C4-2B (cell line): ENCODE measurements around the gene TVP23B.
A peak's percentile ranks its signal among the peaks of the same experiment; 100 is the strongest.
"Not testable (repeated sequence)": the region's sequence is repeated elsewhere in the genome, so short reads cannot be mapped to it uniquely, and the experiment has no call there.

ENCODE experiments used
- H3K27ac ChIP-seq: fragments of 450-650 bp; 2 replicates; pipeline ENCODE4 v1.5.1; 2017
- CTCF ChIP-seq: fragments of 450-650 bp; conservative IDR thresholded peaks from 2 replicates; pipeline ENCODE4 v1.5.1; 2017; ENCODE audit warnings: mild to moderate bottlenecking
- ZFX ChIP-seq: fragments of 450-650 bp; IDR thresholded peaks from 2 replicates; pipeline ENCODE4 v1.6.1; 2017

The TVP23B gene

GRCh38 chr17:18772471-18772870 is 8.5 kb upstream of the TVP23B start:
- no peak for TF ChIP-seq ZFX
- no peak for TF ChIP-seq CTCF
- no peak overlapping the region for H3K27ac ChIP-seq

- H3K27ac ChIP-seq: not testable (repeated sequence)
Observed at GRCh38 chr17:18781805-18782204, 822 bp downstream of the TVP23B start.

- H3K27ac ChIP-seq: not testable (repeated sequence)
Observed at GRCh38 chr17:18785933-18786332, 5.0 kb downstream of the TVP23B start.

DNA sequence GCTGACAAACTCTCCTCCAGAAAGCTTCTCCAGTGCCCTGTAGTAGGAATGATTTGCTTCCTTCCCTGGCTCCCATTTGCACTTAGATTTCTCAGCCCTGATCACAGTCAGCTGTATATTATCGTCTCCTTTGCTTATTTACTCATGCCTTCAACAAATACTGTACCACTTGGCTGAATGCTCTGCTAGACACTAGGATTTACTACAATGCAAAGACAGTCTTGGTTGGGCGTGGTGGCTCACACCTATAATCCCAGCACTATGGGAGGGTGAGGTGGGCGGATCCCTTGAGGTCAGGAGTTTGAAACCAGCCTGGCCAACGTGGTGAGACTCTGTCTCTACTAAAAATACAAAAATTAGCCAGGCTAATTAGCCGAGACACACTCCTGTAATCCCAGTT is 5.9 kb downstream of the TVP23B start:
- not testable (repeated sequence) for H3K27ac ChIP-seq

GRCh38 chr17:18791402-18791801 is 10.4 kb downstream of the TVP23B start:
- H3K27ac ChIP-seq: not testable (repeated sequence)

DNA sequence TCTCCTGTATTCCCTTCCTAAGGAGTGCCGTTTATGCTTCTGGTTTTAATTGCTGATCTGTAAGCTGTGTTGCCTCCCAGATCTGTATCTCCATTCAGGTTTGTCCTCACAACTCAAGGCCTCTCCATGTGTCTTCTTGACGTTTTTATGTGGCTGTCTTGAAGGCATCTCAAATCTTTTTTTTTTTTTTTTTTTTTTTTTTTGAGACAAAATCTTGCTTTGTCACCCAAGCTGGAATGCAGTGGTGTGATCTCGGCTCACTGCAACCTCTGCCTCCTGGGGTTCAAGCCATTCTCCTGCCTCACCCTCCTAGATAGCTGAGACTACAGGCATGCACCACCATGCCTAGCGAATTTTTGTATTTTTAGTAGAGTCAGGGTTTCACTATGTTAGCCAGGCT is 13.9 kb downstream of the TVP23B start:
- not testable (repeated sequence) for H3K27ac ChIP-seq

DNA sequence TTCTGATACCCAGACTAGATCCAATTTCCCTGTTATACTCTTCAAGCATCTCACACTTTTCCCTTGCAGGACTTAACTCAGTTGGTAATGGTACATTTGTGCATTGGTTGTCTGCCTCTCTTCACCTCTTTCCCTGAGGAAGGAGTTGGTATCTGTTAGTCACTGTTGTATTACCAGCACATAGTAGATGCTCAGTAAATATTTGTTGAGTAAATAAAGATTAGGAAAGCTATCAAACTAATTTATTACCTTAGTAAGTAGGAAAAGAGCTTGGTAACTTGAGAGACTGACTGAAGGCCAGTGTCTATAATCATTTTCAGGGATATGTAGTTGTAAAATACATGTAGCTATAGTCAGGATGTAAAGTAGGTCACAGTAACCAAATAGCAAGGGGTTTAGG is 15.9 kb downstream of the TVP23B start:
- H3K27ac ChIP-seq: not testable (repeated sequence)

- not testable (repeated sequence) for H3K27ac ChIP-seq
Observed at GRCh38 chr17:18803458-18804245, 22.7 kb downstream of the TVP23B start.

DNA sequence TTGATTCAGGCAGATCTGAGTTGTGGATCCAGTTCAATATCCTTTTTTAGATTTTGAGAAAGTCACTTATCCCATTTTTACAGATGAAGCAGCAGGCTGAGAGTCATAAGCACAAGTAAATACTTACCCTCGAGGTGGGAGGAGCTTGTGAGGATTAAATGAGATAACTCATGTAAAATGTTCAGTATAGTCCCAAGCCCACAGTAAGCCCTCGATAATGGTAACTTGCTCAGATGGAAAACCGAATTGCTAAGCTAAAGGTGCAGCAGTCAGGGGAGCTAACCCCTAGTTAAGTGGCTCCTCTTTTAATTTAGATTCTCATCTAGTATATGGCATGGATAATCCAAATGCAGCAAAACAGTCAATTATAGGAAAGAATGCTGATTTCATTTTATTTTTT is 34.9 kb downstream of the TVP23B start:
- not testable (repeated sequence) for H3K27ac ChIP-seq

GRCh38 chr17:18816489-18817371 is 35.7 kb downstream of the TVP23B start:
- not testable (repeated sequence) for H3K27ac ChIP-seq
- peak; percentile 76 for TF ChIP-seq CTCF

GRCh38 chr17:18821430-18821829 is 40.4 kb downstream of the TVP23B start:
- not testable (repeated sequence) for H3K27ac ChIP-seq

DNA sequence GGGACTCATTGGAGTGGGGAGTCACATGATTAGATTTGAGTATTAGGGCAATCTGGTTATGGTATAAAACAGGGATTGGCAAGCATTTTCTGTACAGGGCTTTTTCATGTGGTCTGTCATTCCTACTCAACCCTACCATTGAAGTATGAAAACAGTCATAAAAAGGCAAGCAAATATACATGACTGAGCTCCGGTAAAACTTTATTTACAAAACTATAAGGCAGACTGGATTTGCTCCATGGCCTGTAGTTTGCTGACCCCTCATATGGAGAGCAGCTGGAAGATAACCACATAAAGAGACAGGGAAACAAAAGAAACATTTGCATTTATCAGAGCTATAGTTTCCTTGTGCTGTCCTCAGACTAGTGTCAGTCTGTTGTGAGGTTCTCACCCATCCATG is 46.6 kb downstream of the TVP23B start:
- not testable (repeated sequence) for H3K27ac ChIP-seq

DNA sequence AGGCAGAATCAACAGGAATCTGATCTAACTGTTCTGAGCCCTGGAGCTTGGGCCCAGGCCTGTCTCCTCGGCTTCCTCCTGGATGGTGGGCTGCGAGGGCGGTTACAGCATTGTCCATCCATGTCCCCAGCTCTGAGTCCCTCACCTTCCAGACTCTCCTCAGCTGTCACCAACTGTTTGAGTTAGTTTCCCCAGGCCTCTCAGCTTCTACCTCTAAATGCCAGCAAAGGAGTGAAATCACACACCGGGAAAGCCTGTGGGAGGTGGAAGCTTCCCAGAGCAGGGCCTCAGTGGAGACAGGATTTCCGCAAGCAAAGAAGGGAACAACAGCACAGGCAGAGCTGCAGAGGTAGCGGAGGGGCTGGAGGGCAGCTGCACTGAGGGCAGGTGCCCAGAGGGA is 67.5 kb downstream of the TVP23B start:
- TF ChIP-seq CTCF (no peak), ZFX (no peak)
- no peak overlapping the region for H3K27ac ChIP-seq
